Astrocyte of the spinal cord (primary cell): ENCODE measurements around the gene RAB11FIP4.

Source experiments
- DNase-seq: peaks from one replicate; pipeline ENCODE4 v3.0.0; 2011; ENCODE audit warnings: low read depth, low spot score
- H3K4me3 ChIP-seq: 2 replicates; pipeline ENCODE4 v1.5.1; 2011; ENCODE audit warnings: low read depth, mild to moderate bottlenecking, low read length, moderate library complexity
- CTCF ChIP-seq: IDR thresholded peaks from 2 replicates; pipeline ENCODE4 v1.5.1; 2012; ENCODE audit warnings: low read depth, mild to moderate bottlenecking, low read length, inconsistent platforms
- in situ Hi-C: cut with HindIII; loops from 2 replicates; pipeline ENCODE4 v1.10.0; 2017; ENCODE audit warnings: low sequenced_read_pairs

The RAB11FIP4 gene

GRCh38 chr17:31497431-31497830 is 106.0 kb downstream of the RAB11FIP4 start:
- no peak overlapping the region for H3K4me3 ChIP-seq
- no peak for TF ChIP-seq CTCF
- no peak for DNase-seq
- in situ Hi-C loops: no loop called here

GRCh38 chr17:31497994-31498826 is 106.7 kb downstream of the RAB11FIP4 start:
- H3K4me3 ChIP-seq: no peak overlapping the region
- DNase-seq: no peak
- in situ Hi-C loops: no loop called here
- no peak for TF ChIP-seq CTCF

GRCh38 chr17:31499771-31500554 is 108.5 kb downstream of the RAB11FIP4 start:
- in situ Hi-C loops: no loop called here
- no peak overlapping the region for H3K4me3 ChIP-seq
- no peak for TF ChIP-seq CTCF
- peak; percentile 47 for DNase-seq

- no peak overlapping the region for H3K4me3 ChIP-seq
- in situ Hi-C loops: no loop called here
- TF ChIP-seq CTCF: no peak
- DNase-seq: no peak
Measured at GRCh38 chr17:31506517-31506916, 115.0 kb downstream of the RAB11FIP4 start.

- in situ Hi-C loops: no loop called here
- DNase-seq: no peak
- no peak overlapping the region for H3K4me3 ChIP-seq
- TF ChIP-seq CTCF: peak; percentile 33
Measured at GRCh38 chr17:31508288-31509094, 117.0 kb downstream of the RAB11FIP4 start.

GRCh38 chr17:31509095-31509804 is 117.8 kb downstream of the RAB11FIP4 start:
- no peak for DNase-seq

More at GRCh38 chr17:31509095-31509804, 117.8 kb downstream of the RAB11FIP4 start:
- no peak overlapping the region for H3K4me3 ChIP-seq
- TF ChIP-seq CTCF: no peak
- in situ Hi-C loops: no loop called here
